Upper lobe of left lung (tissue), 4 donors: ENCODE data around the gene FAM184B.

Experiments
- EP300 ChIP-seq, 4 donors: sonication (generic); formaldehyde crosslinking; IDR thresholded peaks; one replicate each; pipeline ENCODE4 v1.5.1; 2017; ENCODE audit warnings: antibody characterized with exemption in 4 of 4, control low read depth in 2 of 4
- POLR2A ChIP-seq, 4 donors: fragments of 450-650 bp; IDR thresholded peaks; one replicate each; pipeline ENCODE4 v1.5.1; 2016 to 2017; ENCODE audit warnings: antibody characterized with exemption in 4 of 4, mild to moderate bottlenecking in 2 of 4
- POLR2AphosphoS5 ChIP-seq, 2 donors: sonication (generic); formaldehyde crosslinking; IDR thresholded peaks; one replicate each; pipeline ENCODE4 v1.5.1; 2017; ENCODE audit warnings: antibody characterized with exemption in 2 of 2
- TF ChIP-seq, protein P1 (sequence below), 6 experiments: fragments of 450-650 bp in 4 of 6; fragments of 200-600 bp in 2 of 6; sonication (generic) in 2 of 6; IDR thresholded peaks; one replicate each; pipeline ENCODE4 v1.5.1; 2016 to 2019; ENCODE audit warnings: antibody characterized with exemption in 6 of 6

GRCh38 chr4:17757621-17758020, 23.8 kb downstream of the FAM184B start:
- no peak for TF ChIP-seq POLR2AphosphoS5 (IDR thresholded peaks at IDR 0.05)
- TF ChIP-seq, protein P1, sequence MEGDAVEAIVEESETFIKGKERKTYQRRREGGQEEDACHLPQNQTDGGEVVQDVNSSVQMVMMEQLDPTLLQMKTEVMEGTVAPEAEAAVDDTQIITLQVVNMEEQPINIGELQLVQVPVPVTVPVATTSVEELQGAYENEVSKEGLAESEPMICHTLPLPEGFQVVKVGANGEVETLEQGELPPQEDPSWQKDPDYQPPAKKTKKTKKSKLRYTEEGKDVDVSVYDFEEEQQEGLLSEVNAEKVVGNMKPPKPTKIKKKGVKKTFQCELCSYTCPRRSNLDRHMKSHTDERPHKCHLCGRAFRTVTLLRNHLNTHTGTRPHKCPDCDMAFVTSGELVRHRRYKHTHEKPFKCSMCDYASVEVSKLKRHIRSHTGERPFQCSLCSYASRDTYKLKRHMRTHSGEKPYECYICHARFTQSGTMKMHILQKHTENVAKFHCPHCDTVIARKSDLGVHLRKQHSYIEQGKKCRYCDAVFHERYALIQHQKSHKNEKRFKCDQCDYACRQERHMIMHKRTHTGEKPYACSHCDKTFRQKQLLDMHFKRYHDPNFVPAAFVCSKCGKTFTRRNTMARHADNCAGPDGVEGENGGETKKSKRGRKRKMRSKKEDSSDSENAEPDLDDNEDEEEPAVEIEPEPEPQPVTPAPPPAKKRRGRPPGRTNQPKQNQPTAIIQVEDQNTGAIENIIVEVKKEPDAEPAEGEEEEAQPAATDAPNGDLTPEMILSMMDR (IDR thresholded peaks at IDR 0.05): no peak
- no peak for TF ChIP-seq POLR2A (IDR thresholded peaks at IDR 0.05)
- no peak for TF ChIP-seq EP300 (IDR thresholded peaks at IDR 0.05)
